AG04449 (cell line): ENCODE results near the gene NOTCH2.

Experiments used
- CTCF ChIA-PET: fragments of 350-600 bp; formaldehyde crosslinking; extraction: SDS; loops from one replicate; lab custom pipeline; 2021; ENCODE audit warnings: antibody characterized with exemption; lab: Yijun Ruan, JAX
- POLR2A ChIA-PET: fragments of 400-600, 350-600 bp; formaldehyde crosslinking; extraction: SDS; loops from one replicate; lab custom pipeline; 2020; ENCODE audit warnings: antibody characterized with exemption, inconsistent platforms; lab: Yijun Ruan, JAX
- DNase-seq: peaks from one replicate; pipeline ENCODE4 v3.0.0-alpha.2; 2010; ENCODE audit warnings: low read depth, low spot score
- H3K4me3 ChIP-seq: 2 replicates; pipeline ENCODE4 v1.5.1; 2011; ENCODE audit warnings: low read depth, mild to moderate bottlenecking, control low read depth, low read length
- TF ChIP-seq, protein P1 (sequence below): IDR thresholded peaks from one replicate; pipeline ENCODE4 v1.5.1; 2011; ENCODE audit warnings: mild to moderate bottlenecking, moderate library complexity, low read length, control low read depth, inconsistent platforms; ENCODE audit not compliant: insufficient read depth; ENCODE audit errors: missing control alignments

The NOTCH2 gene

DNA sequence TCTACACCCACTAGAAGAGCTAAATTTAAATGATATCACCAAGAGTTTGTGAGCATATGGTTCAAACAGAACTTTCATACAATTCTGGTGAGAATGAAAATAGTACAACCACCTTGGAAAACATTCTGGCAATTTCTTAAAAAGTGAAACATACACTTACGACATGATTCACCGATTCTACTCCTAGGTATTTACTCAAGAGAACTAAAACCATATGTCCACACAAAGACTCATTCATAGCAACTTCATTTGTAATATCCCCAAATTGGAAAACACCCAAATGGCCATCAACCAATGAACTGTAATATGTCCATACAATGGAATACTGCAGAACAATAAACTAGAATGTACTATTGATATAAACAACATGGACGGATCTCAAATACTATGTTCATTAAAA, 122.0 kb downstream of the NOTCH2 start:
- ChIA-PET CTCF (interaction anchor here (1.0 to 5.4 kb wide), 14 partner anchors 11 to 205 kb away, joined by 3 to 67 read pairs (median 6); no protein-coding TSS in a partner anchor), POLR2A (no interaction called here)
- peak; percentile 73 for DNase-seq
- TF ChIP-seq, protein P1, sequence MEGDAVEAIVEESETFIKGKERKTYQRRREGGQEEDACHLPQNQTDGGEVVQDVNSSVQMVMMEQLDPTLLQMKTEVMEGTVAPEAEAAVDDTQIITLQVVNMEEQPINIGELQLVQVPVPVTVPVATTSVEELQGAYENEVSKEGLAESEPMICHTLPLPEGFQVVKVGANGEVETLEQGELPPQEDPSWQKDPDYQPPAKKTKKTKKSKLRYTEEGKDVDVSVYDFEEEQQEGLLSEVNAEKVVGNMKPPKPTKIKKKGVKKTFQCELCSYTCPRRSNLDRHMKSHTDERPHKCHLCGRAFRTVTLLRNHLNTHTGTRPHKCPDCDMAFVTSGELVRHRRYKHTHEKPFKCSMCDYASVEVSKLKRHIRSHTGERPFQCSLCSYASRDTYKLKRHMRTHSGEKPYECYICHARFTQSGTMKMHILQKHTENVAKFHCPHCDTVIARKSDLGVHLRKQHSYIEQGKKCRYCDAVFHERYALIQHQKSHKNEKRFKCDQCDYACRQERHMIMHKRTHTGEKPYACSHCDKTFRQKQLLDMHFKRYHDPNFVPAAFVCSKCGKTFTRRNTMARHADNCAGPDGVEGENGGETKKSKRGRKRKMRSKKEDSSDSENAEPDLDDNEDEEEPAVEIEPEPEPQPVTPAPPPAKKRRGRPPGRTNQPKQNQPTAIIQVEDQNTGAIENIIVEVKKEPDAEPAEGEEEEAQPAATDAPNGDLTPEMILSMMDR: no peak
- H3K4me3 ChIP-seq: no peak overlapping the region

DNA sequence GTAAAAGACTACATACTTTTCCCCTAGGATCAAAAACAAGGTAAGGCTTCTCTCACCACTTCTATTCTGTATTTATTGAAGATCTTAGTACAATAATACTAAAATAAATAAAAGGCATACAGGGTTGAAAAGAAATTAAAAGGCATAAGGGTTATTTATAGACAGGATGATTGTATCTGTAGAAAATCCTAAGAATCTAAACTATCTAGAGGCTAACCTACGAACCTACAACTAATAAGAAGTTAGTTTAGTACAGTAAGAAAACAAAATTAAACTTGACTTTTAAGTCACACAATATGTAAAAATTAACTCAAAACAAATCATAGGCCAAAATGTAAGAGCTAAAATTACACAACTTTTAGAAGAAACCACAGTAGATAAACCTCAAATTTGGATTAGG, 122.7 kb downstream of the NOTCH2 start:
- CTCF ChIA-PET: interaction anchor here (1.0 to 5.4 kb wide), 6 partner anchors 12 to 205 kb away, joined by 3 to 67 read pairs (median 14); no protein-coding TSS in a partner anchor
- no peak overlapping the region for H3K4me3 ChIP-seq
- TF ChIP-seq, protein P1: no peak
- DNase-seq: no peak
- POLR2A ChIA-PET: no interaction called here

DNA sequence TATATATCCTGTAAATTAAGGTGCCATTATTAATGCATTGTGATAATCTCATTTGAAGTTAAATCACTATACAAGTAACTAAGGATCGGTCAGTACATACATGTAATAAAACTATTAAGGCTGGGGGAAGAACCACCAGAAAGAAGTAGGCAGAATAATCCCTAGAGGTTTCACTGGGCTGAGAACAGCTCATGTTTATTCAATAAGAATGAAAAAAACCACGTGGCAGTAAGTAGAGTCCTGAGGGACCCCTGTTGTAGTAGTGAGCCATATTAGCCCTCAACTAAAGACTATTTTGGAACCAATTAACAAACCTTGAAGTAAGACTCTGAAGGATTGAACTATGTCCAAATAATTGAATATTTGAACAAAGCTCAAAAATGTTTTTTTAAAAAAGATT, 126.2 kb downstream of the NOTCH2 start:
- POLR2A ChIA-PET: no interaction called here
- CTCF ChIA-PET: interaction anchor here (1.0 to 1.8 kb wide), 2 partner anchors 16 to 57 kb away, joined by 3 to 6 read pairs; no protein-coding TSS in a partner anchor
- TF ChIP-seq, protein P1: no peak
- no peak overlapping the region for H3K4me3 ChIP-seq
- no peak for DNase-seq

DNA sequence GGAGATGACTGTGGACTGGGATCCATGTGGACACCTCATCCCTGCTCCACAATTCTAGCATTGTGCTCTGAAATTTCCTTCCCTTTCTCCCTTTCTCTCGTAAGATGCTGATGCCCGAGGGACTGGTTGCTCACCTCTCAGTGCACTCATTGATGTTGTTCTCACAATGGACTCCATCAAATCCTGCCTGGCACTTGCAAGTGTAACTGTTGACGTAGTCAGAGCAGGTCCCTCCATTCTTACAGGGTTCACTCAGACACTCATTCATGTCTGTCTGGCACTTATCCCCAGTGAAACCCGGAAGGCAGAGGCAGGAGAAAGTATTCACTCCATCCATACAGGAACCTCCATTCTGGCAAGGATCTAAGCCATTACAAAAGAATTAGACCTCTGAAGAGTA, 128.1 kb downstream of the NOTCH2 start:
- ChIA-PET CTCF (interaction anchor here (3.3 kb wide), 1 partner anchor 8 kb away, joined by 16 read pairs; no protein-coding TSS in a partner anchor), POLR2A (no interaction called here)
- H3K4me3 ChIP-seq: no peak overlapping the region

DNA sequence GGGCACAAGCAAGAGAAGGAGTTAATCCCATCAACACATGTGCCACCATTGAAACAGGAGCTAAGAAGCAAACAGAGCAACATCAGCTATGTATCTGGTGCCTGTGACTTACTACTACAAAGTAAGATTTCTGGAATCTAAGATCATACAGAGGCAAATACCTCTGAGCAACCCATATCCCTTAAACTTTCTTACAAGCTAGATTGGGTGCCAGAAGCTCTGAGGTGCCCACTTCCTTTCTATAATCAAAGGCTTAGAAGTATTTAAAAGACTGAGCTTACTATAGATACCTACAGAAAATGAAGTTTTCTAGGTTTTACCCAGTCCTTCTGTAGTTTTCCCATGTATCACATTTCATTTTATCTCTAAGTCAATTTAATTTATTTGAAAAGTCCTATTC, 128.8 kb downstream of the NOTCH2 start:
- no peak for DNase-seq
- TF ChIP-seq, protein P1: no peak
- no peak overlapping the region for H3K4me3 ChIP-seq
- POLR2A ChIA-PET: no interaction called here
- CTCF ChIA-PET: interaction anchor here (3.3 kb wide), 1 partner anchor 9 kb away, joined by 16 read pairs; no protein-coding TSS in a partner anchor

More for the DNA sequence above, 128.1 kb downstream of the NOTCH2 start:
- TF ChIP-seq, protein P1: no peak
- DNase-seq: no peak

DNA sequence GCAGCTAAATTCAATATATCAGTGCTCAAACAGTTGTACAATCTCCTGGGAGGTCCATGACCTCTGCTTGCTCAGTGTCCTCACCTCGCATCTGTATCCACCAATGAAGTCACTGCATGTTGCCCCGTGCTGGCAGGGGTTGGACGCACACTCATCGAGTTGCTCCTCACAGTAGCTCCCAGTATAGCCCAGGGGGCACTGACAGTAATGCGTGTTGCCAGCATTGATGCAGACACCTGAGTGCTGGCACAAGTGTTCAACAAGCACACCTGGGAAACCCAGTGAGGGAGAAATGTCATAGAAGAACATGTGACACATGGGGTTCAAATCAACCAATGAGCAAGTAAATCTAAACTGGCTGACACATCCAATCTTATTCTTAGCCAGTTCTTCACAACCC, 132.3 kb downstream of the NOTCH2 start:
- ChIA-PET CTCF (interaction anchor here (2.7 to 4.9 kb wide), 2 partner anchors 12 to 67 kb away, joined by 6 to 25 read pairs; no protein-coding TSS in a partner anchor), POLR2A (no interaction called here)
- no peak overlapping the region for H3K4me3 ChIP-seq
- TF ChIP-seq, protein P1: no peak
- no peak for DNase-seq
